Liver (tissue), 3 donors: ENCODE measurements around the gene SLC36A3.

Experiments used
- EGR1 ChIP-seq, 2 donors: IDR thresholded peaks; 2 replicates each; pipeline ENCODE4 v1.6.1; 2016 to 2018; ENCODE audit warnings: antibody characterized with exemption in 2 of 2, low read depth in 2 of 2
- FOXA1 ChIP-seq: IDR thresholded peaks from 2 replicates; pipeline ENCODE4 v1.6.1; 2016; ENCODE audit warnings: antibody characterized with exemption
- GABPA ChIP-seq, 2 donors: IDR thresholded peaks in 1 of 2; conservative IDR thresholded peaks in 1 of 2; 2 replicates each; pipeline ENCODE4 v1.6.1; 2016; ENCODE audit warnings: antibody characterized with exemption in 2 of 2, mild to moderate bottlenecking in 1 of 2, moderate library complexity in 1 of 2
- JUND ChIP-seq, 2 donors: IDR thresholded peaks; 2 replicates each; pipeline ENCODE4 v1.6.1; 2016; ENCODE audit warnings: antibody characterized with exemption in 2 of 2
- RAD21 ChIP-seq, 2 donors: IDR thresholded peaks; 2 replicates each; pipeline ENCODE4 v1.6.1; 2016; ENCODE audit warnings: antibody characterized with exemption in 2 of 2, mild to moderate bottlenecking in 2 of 2
- YY1 ChIP-seq: IDR thresholded peaks from 2 replicates; pipeline ENCODE4 v1.6.1; 2016; ENCODE audit warnings: antibody characterized with exemption, mild to moderate bottlenecking
- TF ChIP-seq, protein P1 (sequence below): fragments of 150-350 bp; IDR thresholded peaks from 2 replicates; pipeline ENCODE4 v1.5.1; 2017; ENCODE audit warnings: improper control_type of control experiment, low read depth, low read length; ENCODE audit not compliant: missing input control
- TF ChIP-seq, protein P2 (sequence below): IDR thresholded peaks from 2 replicates; pipeline ENCODE4 v1.6.1; 2016; ENCODE audit warnings: antibody characterized with exemption
- TF ChIP-seq, protein P3 (sequence below): IDR thresholded peaks from 2 replicates; pipeline ENCODE4 v1.6.1; 2016; ENCODE audit warnings: antibody characterized with exemption, mild to moderate bottlenecking
- donor health status: healthy.
- donor health status: healthy.

DNA sequence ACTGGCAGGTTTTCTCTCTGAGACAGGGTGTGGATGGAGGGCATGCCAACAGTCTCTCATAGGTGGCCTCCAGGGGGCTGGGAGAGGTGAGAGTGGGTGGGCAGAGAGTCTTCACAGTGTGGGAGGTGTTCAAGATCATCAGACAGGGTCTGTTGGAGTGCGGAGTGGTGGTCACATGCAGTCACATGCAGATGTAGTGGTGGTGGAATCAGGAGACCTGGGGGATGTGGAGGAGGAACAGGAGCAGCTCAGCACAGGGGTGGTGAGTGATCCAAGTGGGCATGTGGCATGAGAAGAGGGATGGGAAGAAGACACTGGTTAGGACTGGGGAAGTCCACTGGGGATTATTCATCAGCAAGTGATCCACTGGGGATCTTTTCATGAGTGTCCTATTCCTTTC is 44.8 kb downstream of the SLC36A3 start:
- TF ChIP-seq, protein P1, sequence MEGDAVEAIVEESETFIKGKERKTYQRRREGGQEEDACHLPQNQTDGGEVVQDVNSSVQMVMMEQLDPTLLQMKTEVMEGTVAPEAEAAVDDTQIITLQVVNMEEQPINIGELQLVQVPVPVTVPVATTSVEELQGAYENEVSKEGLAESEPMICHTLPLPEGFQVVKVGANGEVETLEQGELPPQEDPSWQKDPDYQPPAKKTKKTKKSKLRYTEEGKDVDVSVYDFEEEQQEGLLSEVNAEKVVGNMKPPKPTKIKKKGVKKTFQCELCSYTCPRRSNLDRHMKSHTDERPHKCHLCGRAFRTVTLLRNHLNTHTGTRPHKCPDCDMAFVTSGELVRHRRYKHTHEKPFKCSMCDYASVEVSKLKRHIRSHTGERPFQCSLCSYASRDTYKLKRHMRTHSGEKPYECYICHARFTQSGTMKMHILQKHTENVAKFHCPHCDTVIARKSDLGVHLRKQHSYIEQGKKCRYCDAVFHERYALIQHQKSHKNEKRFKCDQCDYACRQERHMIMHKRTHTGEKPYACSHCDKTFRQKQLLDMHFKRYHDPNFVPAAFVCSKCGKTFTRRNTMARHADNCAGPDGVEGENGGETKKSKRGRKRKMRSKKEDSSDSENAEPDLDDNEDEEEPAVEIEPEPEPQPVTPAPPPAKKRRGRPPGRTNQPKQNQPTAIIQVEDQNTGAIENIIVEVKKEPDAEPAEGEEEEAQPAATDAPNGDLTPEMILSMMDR = no peak
- TF ChIP-seq, protein P2, sequence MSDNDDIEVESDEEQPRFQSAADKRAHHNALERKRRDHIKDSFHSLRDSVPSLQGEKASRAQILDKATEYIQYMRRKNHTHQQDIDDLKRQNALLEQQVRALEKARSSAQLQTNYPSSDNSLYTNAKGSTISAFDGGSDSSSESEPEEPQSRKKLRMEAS = no peak
- no peak for TF ChIP-seq YY1
- no peak for TF ChIP-seq EGR1 (IDR thresholded peaks at IDR 0.05; ENCODE audit: low read depth in 2 of 2)
- no peak for TF ChIP-seq GABPA (IDR thresholded peaks at IDR 0.05 in 1 of 2, conservative IDR thresholded peaks at IDR 0.05 in 1 of 2)
- TF ChIP-seq FOXA1 = no peak
- TF ChIP-seq, protein P3, sequence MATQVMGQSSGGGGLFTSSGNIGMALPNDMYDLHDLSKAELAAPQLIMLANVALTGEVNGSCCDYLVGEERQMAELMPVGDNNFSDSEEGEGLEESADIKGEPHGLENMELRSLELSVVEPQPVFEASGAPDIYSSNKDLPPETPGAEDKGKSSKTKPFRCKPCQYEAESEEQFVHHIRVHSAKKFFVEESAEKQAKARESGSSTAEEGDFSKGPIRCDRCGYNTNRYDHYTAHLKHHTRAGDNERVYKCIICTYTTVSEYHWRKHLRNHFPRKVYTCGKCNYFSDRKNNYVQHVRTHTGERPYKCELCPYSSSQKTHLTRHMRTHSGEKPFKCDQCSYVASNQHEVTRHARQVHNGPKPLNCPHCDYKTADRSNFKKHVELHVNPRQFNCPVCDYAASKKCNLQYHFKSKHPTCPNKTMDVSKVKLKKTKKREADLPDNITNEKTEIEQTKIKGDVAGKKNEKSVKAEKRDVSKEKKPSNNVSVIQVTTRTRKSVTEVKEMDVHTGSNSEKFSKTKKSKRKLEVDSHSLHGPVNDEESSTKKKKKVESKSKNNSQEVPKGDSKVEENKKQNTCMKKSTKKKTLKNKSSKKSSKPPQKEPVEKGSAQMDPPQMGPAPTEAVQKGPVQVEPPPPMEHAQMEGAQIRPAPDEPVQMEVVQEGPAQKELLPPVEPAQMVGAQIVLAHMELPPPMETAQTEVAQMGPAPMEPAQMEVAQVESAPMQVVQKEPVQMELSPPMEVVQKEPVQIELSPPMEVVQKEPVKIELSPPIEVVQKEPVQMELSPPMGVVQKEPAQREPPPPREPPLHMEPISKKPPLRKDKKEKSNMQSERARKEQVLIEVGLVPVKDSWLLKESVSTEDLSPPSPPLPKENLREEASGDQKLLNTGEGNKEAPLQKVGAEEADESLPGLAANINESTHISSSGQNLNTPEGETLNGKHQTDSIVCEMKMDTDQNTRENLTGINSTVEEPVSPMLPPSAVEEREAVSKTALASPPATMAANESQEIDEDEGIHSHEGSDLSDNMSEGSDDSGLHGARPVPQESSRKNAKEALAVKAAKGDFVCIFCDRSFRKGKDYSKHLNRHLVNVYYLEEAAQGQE = no peak
- TF ChIP-seq RAD21 (IDR thresholded peaks at IDR 0.05) = no peak
- TF ChIP-seq JUND (IDR thresholded peaks at IDR 0.05) = no peak
